Measurements from ENCODE around the gene PARD3.

DNA sequence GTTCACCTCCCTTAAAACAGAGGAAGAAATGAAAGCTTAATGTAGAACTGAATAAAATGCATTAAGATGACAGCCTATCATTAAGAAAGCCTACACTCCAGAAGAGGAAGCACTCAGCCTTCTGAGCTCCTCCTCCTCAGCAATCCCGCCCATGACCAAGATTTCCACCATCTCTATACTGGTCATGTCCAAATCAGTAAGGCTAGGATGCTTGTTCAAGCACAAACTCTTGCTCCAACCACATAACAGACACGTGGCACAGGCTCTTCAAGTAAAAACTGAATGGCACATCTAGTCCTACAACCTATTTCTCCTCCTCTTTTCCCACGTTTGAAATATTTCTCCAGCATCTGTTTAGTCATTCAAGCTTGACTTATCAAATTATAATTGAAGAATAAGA, 454.1 kb downstream of the PARD3 start:
- TF ChIP-seq BHLHE40 (IDR thresholded peaks at IDR 0.05; ENCODE audit: borderline replicate concordance) (no peak), SUZ12 (IDR thresholded peaks at IDR 0.05) (no peak), SP1 (IDR thresholded peaks at IDR 0.05) (no peak), FOXA1 (IDR thresholded peaks at IDR 0.05) (no peak), HDGF (IDR thresholded peaks at IDR 0.05; ENCODE audit: borderline replicate concordance) (no peak), FOXM1 (IDR thresholded peaks at IDR 0.05; ENCODE audit: borderline replicate concordance) (no peak), ARNT (IDR thresholded peaks at IDR 0.05) (no peak), CTBP1 (IDR thresholded peaks at IDR 0.05; ENCODE audit: borderline replicate concordance) (no peak), FOXK2 (IDR thresholded peaks at IDR 0.05) (no peak), TARDBP (IDR thresholded peaks at IDR 0.05) (no peak)
